Right renal pelvis (tissue), 4 donors: ENCODE data around the gene ISX. TPM values are rescaled to one million over a fixed set of nuclear protein-coding genes. Genes with fewer than 3 reads are reported as not detected.

ENCODE experiments used
- DNase-seq, 4 donors: peaks; one replicate each; pipeline ENCODE4 v3.0.0-alpha.2; 2013; ENCODE audit warnings: low read depth in 4 of 4, low spot score in 3 of 4, missing footprints in 1 of 4
- polyA plus RNA-seq, 4 donors: library from polyadenylated mRNA; unstranded; fragments of 120-200 nt; gene quantifications; one replicate each; pipeline ENCODE4 v1.2.1, GENCODE V29; 2013; ENCODE audit not compliant: insufficient read length in 4 of 4

Gene ISX
- polyA plus RNA-seq, 4 donors: 0.23 to 0.32 (median 0.28) TPM

DNA sequence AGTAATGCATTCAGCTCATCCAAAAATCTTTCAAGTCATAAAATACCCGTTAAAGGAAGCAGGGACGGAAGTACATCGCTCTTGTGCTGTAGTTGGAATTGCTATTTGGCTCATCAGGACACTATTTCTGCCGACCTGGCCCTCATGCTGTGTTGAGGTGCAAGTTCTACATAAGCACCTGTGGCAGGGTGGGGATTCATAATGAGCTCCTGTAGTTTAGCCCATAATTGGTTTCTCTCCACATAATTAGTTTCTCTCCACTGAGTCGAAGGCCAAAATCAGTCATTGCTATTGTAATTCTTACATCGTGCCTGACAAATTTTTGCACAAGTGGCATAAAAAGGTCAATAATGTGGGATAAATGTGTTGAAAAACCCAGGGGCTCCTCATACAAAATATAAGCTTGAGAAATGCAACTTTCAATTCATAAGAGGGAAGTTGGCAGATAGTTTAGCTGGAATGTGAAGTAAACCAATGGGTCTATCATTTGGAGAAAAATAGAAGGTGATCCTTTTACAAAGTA lies 14.9 kb upstream of the ISX start:
- no peak for DNase-seq

DNA sequence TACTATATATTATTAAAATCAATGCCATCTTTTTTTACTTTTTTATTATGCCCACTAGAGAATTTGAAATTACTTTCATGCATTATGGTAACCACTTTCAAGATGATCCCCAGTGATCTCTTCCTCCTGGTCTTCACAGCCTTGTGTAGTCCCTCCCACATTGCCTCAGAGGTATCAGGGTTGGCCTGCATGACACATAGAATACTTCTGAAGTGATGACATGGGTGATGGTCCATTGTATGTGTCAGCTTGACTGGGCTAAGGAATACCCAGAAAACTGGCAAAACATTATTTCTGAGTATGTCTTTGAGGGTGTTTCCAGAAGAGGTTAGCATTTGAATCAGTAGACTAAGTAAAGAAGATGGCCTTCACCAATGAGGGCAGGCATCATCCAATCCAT lies 14.2 kb upstream of the ISX start:
- DNase-seq: no peak

DNA sequence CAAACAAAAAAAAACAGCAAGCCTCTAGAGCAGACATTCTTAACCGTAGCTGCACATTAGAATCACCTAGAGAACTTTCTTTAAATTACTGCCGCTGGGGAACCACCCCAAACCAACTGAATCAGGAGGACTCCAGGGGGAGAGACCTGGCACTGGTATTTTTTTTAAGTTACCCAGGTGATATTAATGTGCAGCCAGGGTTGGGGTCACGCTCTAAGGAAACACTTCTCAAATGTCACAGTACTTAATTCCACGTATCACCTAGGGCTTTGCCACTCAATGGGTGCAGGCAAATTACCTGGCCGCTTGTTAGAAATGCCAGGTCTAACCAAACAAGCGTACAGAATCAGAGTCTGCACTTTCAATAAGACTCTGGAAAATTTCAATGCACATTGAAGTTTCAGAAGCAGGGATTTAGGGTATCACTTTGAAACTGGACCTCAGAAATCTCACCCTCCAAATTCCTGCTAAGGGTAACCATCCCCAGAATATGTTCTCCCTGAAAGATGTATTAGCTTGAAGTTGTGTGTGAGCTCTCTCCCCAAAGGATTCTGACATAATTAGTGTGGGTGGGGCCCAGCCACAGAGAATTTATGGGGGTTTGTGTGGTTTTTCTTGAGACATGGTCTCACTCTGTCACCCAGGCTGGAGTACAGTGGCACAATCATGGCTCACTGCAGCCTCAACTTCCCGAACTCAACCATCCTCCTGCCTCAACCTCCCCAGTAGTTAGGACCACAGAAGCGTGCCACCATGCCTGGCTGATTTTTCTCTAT lies 12.7 kb upstream of the ISX start:
- DNase-seq: no peak

DNA sequence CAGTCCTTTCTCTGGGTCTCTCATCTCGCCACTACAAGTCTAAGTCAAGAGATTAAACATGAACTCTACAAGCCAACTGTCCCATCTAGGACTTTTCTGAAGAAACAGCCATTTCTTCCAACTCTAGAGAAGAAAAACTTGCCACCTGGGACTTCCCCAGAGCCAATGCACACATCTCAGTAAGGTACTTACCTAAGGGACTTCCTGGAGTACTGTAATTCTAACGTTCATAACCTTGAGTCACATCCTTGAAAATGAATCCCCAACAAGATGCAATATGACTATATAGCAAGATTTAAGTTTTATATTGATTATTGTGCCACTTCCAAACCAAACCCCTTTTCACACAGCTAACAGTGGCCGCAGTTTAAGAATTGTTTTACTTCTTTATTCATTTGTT lies 11.9 kb upstream of the ISX start:
- DNase-seq: no peak

DNA sequence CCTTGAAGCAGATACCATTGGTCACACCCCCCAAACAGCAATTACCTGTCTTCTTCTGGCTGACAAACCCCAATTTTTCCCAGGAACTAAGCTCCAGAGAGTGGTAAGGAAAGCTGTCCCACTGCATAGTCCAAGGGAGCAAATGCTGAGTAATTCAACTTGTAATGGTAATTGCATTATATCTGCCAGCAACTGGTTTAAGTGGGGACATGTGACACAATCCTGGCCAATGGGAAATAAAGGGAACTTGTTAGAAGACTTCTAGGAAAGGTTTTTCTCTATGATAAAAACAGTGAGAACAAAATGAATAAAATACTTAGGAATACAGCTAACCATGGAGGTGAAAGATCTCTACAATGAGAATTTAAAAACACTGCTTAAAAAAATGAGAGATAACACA lies 9.5 kb upstream of the ISX start:
- DNase-seq: no peak

DNA sequence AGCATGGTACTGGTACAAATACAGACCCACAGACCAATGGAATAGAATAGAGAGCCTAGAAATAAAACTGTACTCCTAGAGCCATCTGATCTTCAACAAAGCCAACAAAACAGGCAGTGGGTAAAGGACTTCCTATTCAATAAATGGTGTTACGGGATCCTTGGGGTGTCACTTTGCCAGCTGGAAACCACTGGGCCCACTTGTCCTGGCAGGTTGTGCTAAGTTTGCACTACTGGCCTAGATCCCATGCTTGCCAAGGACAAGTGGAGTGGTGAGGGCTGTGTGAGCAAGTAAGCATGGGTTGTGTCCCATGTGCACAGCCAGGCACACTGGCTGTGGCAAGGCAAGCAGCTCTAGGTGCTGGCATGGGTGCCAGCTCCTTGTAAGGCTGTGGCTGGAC lies 8.8 kb upstream of the ISX start:
- DNase-seq: no peak

DNA sequence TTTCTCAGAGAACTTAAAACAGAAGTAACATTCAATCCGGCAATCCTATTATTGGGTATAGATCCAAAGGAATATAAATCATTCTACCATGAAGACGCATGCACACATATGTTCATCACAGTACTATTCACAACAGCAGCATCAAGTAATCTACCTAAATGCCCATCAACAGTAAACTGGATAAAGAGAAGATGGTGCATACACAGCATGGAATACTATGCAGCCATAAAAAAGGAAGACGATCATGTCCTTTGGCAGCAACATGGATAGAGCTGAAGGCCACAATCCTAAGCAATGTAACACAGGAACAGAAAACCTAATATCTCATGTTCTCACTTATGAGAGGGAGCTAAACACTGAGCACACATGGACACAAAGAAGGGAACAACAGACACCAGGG lies 6.3 kb upstream of the ISX start:
- DNase-seq: no peak

DNA sequence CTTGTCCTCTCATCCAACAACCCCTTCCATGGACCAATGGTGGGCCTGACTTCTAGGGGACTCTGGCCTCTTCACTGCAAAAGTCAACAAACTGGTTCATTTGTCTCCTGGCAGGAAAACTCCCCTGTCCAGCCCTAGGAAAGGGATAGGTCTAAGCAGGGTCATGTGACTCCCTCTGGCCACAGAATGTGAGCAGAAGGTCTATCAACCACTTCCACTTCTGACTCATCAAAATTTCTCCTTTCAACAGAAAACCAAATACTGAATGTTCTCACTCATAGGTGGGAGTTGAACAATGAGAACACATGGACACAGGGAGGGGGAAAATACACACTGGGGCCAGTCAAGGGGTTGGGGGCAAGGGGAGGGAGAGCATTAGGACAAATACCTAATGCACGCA lies 1.3 kb upstream of the ISX start:
- DNase-seq: no peak

DNA sequence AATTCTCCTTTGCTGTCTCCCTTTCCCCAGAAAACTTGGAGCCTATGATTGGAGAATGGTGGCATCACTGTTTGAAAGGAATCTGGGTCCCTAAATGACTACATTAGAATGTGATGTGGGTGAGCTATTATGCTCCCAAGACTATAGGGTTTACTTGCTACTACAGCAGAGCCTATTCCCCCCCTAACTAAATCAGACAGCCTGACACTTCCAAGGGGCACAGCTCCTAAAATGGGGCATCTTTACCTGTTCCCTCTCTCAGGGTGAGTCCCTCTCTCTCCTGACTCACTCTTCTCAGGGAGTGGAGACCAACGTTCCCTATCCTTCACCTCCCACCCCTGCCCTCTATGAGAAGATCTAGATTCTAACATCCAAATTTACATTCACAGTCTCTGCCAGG lies 775 bp upstream of the ISX start:
- DNase-seq: no peak

DNA sequence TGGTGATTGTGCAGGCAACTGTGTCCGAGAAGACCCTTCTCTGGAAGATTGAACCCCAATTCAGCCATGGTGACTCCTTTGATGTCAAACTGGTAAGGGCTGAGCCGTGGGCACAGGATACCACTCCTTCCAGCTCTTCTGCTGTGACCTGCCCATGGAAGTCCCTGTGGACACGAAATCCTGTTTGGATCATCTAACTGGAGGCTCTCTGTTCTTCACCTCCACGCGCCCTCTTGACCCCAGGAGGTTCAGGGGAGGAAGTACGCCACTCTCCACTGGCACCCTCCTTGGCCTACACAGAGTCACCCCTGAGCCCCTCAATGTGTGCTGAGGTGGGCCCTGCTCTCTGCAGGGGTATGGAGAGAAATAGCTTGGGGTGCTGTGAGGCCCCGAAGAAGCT lies 810 bp downstream of the ISX start:
- DNase-seq: no peak

DNA sequence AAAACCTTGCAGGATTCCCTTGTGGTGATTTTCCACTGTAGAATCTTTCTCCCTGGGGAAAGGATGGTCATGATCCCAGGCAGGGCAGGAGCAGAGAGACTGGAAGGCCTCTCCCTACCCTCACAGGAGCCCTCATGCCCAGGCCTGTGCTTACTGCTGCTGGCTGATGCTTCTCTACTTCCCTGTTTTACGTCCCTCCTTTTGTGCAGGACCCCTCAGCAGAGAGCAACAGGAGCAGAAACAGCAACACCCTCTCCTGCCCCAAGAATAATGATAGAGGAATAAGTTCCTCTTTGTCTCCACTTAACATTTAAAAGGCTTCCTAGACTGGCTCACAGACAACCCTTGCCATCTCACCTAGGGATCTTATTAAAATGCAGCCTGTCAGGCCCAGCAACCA lies 3.6 kb downstream of the ISX start:
- DNase-seq: no peak

DNA sequence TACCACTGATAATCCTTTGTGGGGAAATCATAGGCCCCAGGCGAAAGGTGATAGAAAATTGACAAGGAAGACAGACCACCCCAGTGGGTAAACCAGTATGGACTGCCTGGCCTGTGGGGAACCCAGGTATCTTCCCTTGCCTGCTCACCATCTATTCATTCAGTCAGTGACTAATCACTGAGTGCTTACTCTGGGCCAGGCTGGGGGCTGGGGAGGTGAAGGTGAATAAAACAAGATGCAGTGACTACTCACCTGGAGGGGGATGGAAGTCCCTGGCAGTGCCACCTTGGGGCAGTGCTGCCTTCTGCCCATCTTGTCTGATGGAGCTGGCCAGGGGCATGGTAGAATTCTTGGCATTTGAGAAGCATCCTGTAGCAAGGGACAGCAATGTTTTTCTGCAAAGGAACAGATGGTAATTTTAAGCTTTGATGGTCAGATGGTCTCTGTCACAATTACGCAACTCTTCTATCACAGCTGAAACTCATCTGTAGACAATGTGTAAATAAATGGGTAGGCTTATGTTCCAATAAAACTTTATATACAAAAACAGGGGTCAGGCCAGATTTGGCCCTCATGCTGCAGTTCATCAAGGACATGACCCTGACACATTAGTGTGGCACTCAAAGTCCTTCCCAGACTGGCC lies 4.6 kb downstream of the ISX start:
- DNase-seq: no peak

DNA sequence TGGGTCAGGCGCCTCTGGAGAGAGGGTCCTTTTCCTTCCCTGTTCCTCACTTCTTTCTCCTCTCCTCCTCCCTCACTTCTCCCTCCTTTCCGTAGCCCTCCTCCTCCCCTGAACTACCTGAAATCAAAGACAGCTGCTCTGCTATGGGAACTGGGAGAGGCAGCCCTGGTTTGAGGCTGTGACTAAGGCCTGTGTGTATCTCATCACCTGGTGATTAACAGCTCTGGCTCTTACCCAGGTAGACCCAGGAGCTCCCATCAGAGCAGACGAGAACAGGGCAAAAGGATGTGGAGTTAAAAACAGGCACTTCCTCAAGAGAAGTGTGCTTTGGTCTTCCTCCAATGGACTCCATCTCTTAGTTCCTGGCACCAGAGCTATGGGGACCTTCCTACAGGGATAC lies 5.8 kb downstream of the ISX start:
- no peak for DNase-seq

DNA sequence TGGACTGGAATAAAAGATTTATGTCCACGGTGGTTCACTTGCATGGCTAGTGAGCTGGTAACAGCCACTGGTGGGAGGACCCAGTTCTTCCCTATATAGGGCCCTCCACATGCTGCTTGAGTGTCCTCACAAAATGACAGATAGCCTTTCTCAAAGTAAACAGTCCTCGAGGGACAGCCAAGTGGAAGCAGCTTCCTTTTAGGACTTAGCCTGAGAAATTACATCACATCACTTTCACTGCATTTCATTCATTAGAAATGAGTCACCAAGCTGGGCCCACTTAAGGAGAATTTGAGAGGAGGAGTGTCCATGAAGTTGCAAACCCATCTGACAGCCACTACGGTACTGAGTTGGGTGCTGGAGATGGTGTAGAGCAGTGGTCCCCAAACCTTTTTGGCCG lies 7.0 kb downstream of the ISX start:
- DNase-seq: no peak

DNA sequence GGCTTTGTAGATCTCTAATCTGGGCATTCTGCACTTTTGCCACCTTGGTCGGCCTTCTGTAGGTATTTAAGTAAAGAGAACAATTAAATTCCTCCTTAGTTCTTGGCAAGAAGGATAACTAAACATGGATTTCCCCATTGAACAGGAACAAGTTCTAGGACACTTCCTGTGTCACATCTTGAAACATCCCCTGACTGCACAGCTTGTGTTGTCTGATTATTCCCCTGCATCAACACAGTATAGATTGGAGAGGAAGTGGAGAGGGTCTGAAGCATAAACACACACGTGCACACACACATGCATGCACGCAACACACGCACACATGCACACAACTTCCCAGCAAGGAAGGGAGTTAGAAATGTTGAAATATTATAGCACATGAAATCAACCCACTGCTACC lies 8.6 kb downstream of the ISX start:
- no peak for DNase-seq

DNA sequence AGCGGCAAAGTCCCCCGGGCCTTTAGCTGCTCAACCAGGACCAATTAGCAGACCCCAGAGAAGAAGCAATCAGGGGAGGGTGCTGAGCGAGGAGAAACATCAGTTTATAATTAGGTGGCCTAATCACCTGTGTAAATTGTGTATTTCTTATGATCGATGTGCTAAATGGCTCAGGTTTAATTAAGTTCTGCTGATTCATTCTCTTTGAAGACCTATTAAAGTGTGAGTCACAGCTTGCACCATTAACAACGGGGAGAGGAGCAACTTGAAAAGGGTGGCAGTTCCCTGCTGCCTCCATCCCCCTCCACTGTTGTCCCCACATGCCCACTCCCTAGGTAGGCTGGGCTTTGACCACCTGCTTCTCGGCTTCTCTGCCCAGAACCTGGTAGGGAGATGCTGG lies 10.7 kb downstream of the ISX start:
- DNase-seq: no peak

DNA sequence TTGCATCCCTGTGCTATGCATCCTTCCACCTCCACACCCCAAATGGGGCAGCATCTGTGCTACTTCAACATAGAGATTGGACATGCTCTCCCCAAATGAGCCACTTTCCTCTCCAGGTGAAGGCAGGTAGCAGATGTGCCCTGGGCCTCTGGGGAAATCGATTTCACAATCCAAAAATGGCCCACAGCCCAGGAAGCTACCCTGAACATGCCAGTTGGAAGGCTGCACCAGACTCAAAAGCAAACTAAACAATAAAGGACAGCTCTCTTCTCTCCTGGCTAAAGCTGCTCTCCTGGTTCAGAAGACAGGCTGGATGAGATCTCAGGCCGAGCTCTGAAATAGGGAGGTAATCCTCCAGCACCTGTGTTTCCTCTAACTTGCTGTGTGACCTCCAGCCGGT lies 19.7 kb downstream of the ISX start:
- no peak for DNase-seq

DNA sequence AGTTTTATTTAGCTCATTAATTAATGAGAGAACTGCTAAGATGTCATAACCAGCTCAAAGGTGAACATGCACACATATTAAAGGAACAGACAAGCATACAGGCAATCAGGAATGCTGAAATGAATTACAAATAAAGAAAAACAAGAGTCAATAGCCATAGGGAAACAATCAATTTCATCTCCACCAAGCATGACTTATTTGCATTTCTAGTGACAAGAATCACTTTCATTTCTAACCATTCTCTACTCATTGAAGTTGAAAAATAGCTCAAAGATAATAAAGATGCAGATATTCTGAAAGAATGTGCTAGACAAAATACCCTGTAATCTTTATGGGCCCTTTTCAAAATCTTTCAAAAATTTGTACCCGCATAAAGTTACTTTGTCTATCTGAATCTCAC lies 23.2 kb downstream of the ISX start:
- DNase-seq: no peak

DNA sequence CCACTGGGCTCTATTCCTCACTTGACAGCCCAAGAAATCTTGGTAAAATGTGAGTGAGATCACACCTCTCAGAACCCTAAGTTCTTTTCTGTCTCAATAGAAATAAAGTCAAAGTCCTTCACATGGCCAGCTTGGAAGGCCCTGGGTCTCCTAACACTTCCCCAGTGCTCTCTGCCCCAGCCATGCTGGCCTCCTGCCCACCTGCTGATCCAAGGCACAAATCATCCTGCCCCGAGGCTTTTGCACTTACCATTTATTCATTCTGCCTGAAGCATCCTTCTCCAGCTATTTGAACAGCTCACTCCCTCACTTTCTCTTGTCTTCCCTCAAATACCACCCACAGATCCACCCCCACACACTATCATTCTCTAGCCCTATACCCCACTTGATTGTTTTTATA lies 26.4 kb downstream of the ISX start:
- DNase-seq: no peak

DNA sequence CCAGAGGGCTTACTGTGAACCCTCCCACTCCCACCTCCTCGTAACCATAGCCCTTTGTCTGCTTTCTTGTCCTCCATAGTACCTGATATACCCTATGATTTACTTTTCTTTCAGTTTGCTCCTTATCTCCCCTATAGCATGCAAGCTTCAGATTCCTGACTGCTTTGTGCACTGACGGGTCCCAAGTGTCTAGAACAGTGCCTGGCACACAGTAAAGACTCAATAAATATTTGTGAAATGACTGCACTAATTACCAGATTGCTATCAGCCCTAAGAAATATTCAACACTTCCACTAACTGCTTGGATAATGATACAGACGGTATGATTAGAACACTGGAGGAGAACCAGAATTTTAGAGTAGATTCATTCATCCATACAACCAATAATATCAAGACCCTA lies 33.0 kb downstream of the ISX start:
- DNase-seq: no peak

DNA sequence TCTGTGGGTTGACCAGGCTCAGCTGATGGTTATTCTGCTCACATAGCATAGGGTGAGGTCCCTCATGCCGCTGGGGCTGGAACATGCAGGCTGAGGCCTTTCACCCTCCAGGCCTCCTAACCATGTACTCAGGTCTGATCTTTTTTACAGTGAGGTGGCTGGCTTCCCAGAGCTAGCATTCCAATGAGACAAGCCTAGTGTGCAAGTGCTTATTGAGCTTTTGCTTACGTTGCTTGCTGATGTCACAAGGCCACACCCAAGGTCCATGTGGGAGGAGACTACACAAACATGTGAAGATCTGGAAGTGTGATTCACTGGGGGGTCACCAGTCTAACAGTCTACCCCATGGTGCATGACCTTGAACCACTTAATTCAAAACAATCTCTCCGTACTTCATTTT lies 33.9 kb downstream of the ISX start:
- no peak for DNase-seq

DNA sequence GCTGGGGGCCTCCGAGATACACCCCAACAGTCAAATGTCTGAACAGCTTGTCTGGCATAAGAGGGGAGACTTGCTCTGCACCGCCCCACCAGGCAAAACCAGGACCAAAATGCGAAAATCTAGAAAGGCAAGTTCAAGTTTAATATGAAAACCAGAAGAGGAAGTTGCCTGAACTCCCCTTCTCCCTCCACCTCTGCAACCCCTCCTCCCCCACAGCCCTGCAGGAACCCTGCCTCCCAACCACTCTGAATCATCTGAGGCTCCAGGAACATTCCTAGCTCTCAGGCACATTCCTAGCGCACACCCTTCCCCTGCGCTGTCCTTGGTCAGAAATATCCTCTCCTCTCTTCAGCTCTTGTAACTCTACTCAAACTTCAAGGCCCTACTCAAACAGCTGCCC lies 36.7 kb downstream of the ISX start:
- peak in 3 of 4 donors; percentile 12 to 22 (median 16) for DNase-seq
